HL-60 (cell line): Measurements from ENCODE around the gene LGALSL.

Experiments
- CTCF ChIP-seq: IDR thresholded peaks from one replicate; pipeline ENCODE4 v1.5.1; 2011; ENCODE audit warnings: low read length, control low read depth, inconsistent platforms; ENCODE audit not compliant: insufficient read depth
- POLR2AphosphoS5 ChIP-seq: IDR thresholded peaks from 2 replicates; pipeline ENCODE4 v1.6.1; 2012; ENCODE audit warnings: low read depth
- REST ChIP-seq: IDR thresholded peaks from 2 replicates; pipeline ENCODE4 v1.6.1; 2012; ENCODE audit warnings: low read depth; ENCODE audit not compliant: insufficient replicate concordance
- SPI1 ChIP-seq: IDR thresholded peaks from 2 replicates; pipeline ENCODE4 v1.6.1; 2012; ENCODE audit warnings: low read depth, mild to moderate bottlenecking, borderline replicate concordance

- TF ChIP-seq CTCF (no peak), POLR2AphosphoS5 (no peak), REST (no peak), SPI1 (no peak)
Measured at GRCh38 chr2:64412671-64413070, 41.3 kb upstream of the LGALSL start.
